ENCODE results near the gene SCYL3. TPM values are rescaled to one million over a fixed set of nuclear protein-coding genes. Genes with fewer than 3 reads are reported as not detected.

Gene SCYL3
- 10 to 100 TPM in 1 of 4 donors, 1 to 10 TPM in 3; 4.4 to 15.3 (median 5.7) TPM for polyA plus RNA-seq
- long read RNA-seq, donor 1: 0 reads
- long read RNA-seq, donor 2: 0 reads
- long read RNA-seq, donor 3: 0 reads
- long read RNA-seq, donor 4: 0 reads
- long read RNA-seq, donor 5, full-length matches to known transcripts: 1 of 1 reads
- long read RNA-seq, donor 5, partial matches to known transcripts: 0 of 1 reads
- long read RNA-seq, donor 5, other reads (novel, unspliced or antisense): 0 of 1 reads
- long read RNA-seq, donor 6, full-length matches to known transcripts: 1 of 6 reads
- long read RNA-seq, donor 6, partial matches to known transcripts: 5 of 6 reads
- long read RNA-seq, donor 6, other reads (novel, unspliced or antisense): 0 of 6 reads
- long read RNA-seq, donor 7: 0 reads
- long read RNA-seq, donor 8: 0 reads
- long read RNA-seq, donor 9: 0 reads
- long read RNA-seq, donor 10, full-length matches to known transcripts: 2 of 2 reads
- long read RNA-seq, donor 10, partial matches to known transcripts: 0 of 2 reads
- long read RNA-seq, donor 10, other reads (novel, unspliced or antisense): 0 of 2 reads

GRCh38 chr1:169893645-169894423 is at the start of gene SCYL3:
Gene SCYL3 (minus strand): TSS chr1:169893896. CDS start chr1:169888840, 5,056 bp downstream.
- no peaks in the 10 kb centered on the region for H3K9me3 ChIP-seq (ENCODE audit: control insufficient read depth in 2 of 2, insufficient read depth in 1 of 2, low read depth in 1 of 2, low read length in 1 of 2)
- 0% methylated on average over 41 to 52 of the region's 52 CpGs for WGBS, 3 donors
- peak; percentile 98 to 99 for DNase-seq
- H3K4me3 ChIP-seq (ENCODE audit: low read depth in 1 of 3, low read length in 3 of 3): peak within 1 kb of the TSS; percentile 87 to 98 (median 94)
- peaks cover 0 to 2% (median 0%) of the 10 kb centered on the region in 3 donors for H3K27me3 ChIP-seq (ENCODE audit: control insufficient read depth in 3 of 3, insufficient read depth in 3 of 3, low read length in 3 of 3)
- no peak for FAIRE-seq
- H3K27ac ChIP-seq (ENCODE audit: low read depth in 1 of 3, low read length in 2 of 3): peak within 1 kb of the TSS; percentile 95 to 100 (median 98)
- peaks cover 0 to 2% (median 0%) of the 10 kb centered on the region in 3 donors for H3K36me3 ChIP-seq (ENCODE audit: control insufficient read depth in 3 of 3, insufficient read depth in 2 of 3, low read depth in 1 of 3, low read length in 3 of 3)
- peaks cover 6 to 20% (median 13%) of the 10 kb centered on the region in 3 donors for H3K4me1 ChIP-seq (ENCODE audit: control insufficient read depth in 3 of 3, insufficient read depth in 2 of 3, low read depth in 1 of 3, low read length in 2 of 3)

GRCh38 chr1:169941982-169942830 is 48.5 kb upstream of the SCYL3 start:
- FAIRE-seq: no peak
- WGBS, 3 donors: 74 to 93% (median 87%) methylated on average over 2 of the region's 2 CpGs
- no peaks in the 10 kb centered on the region for H3K9me3 ChIP-seq (ENCODE audit: control insufficient read depth in 2 of 2, insufficient read depth in 1 of 2, low read depth in 1 of 2, low read length in 1 of 2)
- no peak overlapping the region for H3K27ac ChIP-seq (ENCODE audit: low read depth in 1 of 3, low read length in 2 of 3)
- peaks cover 0 to 15% (median 0%) of the 10 kb centered on the region in 3 donors for H3K36me3 ChIP-seq (ENCODE audit: control insufficient read depth in 3 of 3, insufficient read depth in 2 of 3, low read depth in 1 of 3, low read length in 3 of 3)
- DNase-seq: no peak
- no peaks in the 10 kb centered on the region for H3K27me3 ChIP-seq (ENCODE audit: control insufficient read depth in 3 of 3, insufficient read depth in 3 of 3, low read length in 3 of 3)
- peaks cover 0 to 3% (median 0%) of the 10 kb centered on the region in 3 donors for H3K4me1 ChIP-seq (ENCODE audit: control insufficient read depth in 3 of 3, insufficient read depth in 2 of 3, low read depth in 1 of 3, low read length in 2 of 3)
- no peak overlapping the region for H3K4me3 ChIP-seq (ENCODE audit: low read depth in 1 of 3, low read length in 3 of 3)

DNA sequence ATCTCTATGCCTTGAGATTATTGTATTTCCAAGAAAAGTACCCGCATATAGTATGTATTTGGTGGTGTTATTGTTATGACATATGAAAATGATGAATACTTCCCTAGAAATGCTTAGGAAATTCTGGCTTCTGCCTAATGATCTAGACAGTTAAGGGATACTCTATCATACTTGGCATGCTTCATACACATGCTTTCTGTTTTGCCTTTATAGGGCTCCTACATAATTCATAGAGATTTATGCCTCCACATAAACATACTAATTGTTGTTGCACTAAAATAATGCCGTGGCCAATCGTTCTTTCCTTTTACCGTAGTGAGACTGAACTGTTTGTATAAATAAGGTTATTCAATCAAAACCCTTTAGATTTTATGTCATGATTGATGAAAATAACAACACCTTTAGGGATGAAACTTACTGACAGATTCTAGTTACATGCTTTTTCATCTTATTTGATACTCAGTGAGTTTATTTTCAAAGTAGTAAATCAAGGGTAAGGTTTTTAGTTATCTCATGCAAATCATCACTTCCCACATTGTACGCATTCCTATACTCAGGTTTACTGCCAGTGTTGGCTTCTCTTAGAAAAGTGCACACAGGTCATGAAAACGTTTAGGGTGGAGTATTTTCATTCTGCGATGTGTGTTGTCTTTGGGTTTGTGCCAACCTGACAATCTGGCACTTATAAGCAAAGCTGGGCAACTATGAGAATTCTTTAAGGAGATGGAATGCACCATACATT is 40.5 kb upstream of the SCYL3 start:
- no peak overlapping the region for H3K4me3 ChIP-seq (ENCODE audit: low read depth in 1 of 3, low read length in 3 of 3)
- H3K36me3 ChIP-seq (ENCODE audit: control insufficient read depth in 3 of 3, insufficient read depth in 2 of 3, low read depth in 1 of 3, low read length in 3 of 3): no peaks in the 10 kb centered on the region
- H3K27me3 ChIP-seq (ENCODE audit: control insufficient read depth in 3 of 3, insufficient read depth in 3 of 3, low read length in 3 of 3): no peaks in the 10 kb centered on the region
- DNase-seq (peak in 1 of 2 donors; percentile 12), FAIRE-seq (no peak)
- H3K9me3 ChIP-seq (ENCODE audit: control insufficient read depth in 2 of 2, insufficient read depth in 1 of 2, low read depth in 1 of 2, low read length in 1 of 2): no peaks in the 10 kb centered on the region
- WGBS, 3 donors: 50 to 64% (median 57%) methylated on average over 7 of the region's 7 CpGs
- no peak overlapping the region for H3K27ac ChIP-seq (ENCODE audit: low read depth in 1 of 3, low read length in 2 of 3)
- H3K4me1 ChIP-seq (ENCODE audit: control insufficient read depth in 3 of 3, insufficient read depth in 2 of 3, low read depth in 1 of 3, low read length in 2 of 3): no peaks in the 10 kb centered on the region

DNA sequence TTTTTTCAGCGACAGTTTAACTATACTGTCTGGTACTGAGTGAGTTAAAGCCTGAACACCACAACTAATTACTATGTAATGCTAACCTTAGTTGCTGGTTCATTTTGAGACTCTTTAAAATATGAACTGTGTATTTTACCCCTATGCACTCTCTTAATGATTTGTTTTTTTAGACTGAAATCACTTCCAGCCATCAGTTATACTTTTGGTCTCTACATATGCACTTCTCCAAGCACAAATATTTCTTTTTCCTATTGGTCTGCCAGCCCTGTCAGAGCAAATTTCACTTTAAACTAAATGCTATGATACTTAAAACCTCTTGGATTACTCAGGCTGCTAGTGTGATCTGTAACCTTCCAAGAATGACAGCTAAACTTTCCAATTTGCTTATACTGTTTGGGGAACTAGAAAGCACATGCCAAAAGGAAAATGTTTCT is 38.1 kb upstream of the SCYL3 start:
- no peak for DNase-seq
- Histone ChIP-seq H3K27ac (ENCODE audit: low read depth in 1 of 3, low read length in 2 of 3) (no peak overlapping the region), H3K9me3 (ENCODE audit: control insufficient read depth in 2 of 2, insufficient read depth in 1 of 2, low read depth in 1 of 2, low read length in 1 of 2) (no peaks in the 10 kb centered on the region), H3K4me3 (ENCODE audit: low read depth in 1 of 3, low read length in 3 of 3) (no peak overlapping the region), H3K27me3 (ENCODE audit: control insufficient read depth in 3 of 3, insufficient read depth in 3 of 3, low read length in 3 of 3) (no peaks in the 10 kb centered on the region), H3K4me1 (ENCODE audit: control insufficient read depth in 3 of 3, insufficient read depth in 2 of 3, low read depth in 1 of 3, low read length in 2 of 3) (no peaks in the 10 kb centered on the region), H3K36me3 (ENCODE audit: control insufficient read depth in 3 of 3, insufficient read depth in 2 of 3, low read depth in 1 of 3, low read length in 3 of 3) (no peaks in the 10 kb centered on the region)
- WGBS, 3 donors: 81 to 92% (median 91%) methylated on average over 1 of the region's 1 CpG
- FAIRE-seq: no peak

- Histone ChIP-seq H3K27me3 (ENCODE audit: control insufficient read depth in 3 of 3, insufficient read depth in 3 of 3, low read length in 3 of 3) (no peaks in the 10 kb centered on the region), H3K4me1 (ENCODE audit: control insufficient read depth in 3 of 3, insufficient read depth in 2 of 3, low read depth in 1 of 3, low read length in 2 of 3) (no peaks in the 10 kb centered on the region), H3K36me3 (ENCODE audit: control insufficient read depth in 3 of 3, insufficient read depth in 2 of 3, low read depth in 1 of 3, low read length in 3 of 3) (no peaks in the 10 kb centered on the region), H3K9me3 (ENCODE audit: control insufficient read depth in 2 of 2, insufficient read depth in 1 of 2, low read depth in 1 of 2, low read length in 1 of 2) (no peaks in the 10 kb centered on the region), H3K27ac (ENCODE audit: low read depth in 1 of 3, low read length in 2 of 3) (no peak overlapping the region), H3K4me3 (ENCODE audit: low read depth in 1 of 3, low read length in 3 of 3) (no peak overlapping the region)
- FAIRE-seq (no peak), DNase-seq (no peak)
- 23 to 29% (median 25%) methylated on average over 1 of the region's 1 CpG for WGBS, 3 donors
Observed at GRCh38 chr1:169929210-169929526, 35.5 kb upstream of the SCYL3 start.

DNA sequence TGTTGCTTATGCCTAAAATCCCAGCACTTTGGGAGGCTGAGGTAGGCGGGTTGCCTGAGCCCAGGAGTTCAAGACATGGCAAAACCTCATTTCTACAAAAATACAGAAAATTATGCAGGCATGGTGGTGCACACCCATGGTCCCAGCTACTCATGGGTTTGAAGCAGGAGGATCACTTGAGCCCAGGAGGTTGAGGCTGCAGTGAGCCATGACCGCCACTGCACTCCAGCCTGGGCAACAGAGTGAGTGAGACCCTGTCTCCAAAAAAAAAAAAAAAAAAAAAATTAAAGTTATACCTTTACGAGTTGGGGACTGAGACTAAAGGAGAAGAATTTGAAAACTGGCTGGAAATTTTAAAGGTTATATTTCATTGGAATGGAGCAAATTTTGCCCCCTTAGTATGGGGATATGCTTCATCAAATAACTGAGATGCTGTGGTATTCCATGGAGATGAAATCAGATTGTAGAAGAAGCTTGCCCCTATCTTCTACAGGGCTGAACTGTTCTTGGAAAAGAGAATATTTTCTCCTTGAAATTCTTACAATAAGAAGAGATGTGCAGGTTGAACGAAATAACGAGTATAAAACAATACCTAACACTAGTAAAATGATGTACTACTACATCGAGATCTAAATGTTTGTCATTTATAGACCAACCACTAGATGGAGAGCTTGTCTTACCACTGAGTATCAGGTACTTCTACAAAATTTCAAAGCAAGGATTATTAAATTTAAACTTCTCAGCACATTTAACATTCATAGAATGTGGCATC is 34.9 kb upstream of the SCYL3 start:
- Histone ChIP-seq H3K27me3 (ENCODE audit: control insufficient read depth in 3 of 3, insufficient read depth in 3 of 3, low read length in 3 of 3) (no peaks in the 10 kb centered on the region), H3K36me3 (ENCODE audit: control insufficient read depth in 3 of 3, insufficient read depth in 2 of 3, low read depth in 1 of 3, low read length in 3 of 3) (no peaks in the 10 kb centered on the region), H3K4me3 (ENCODE audit: low read depth in 1 of 3, low read length in 3 of 3) (no peak overlapping the region), H3K9me3 (ENCODE audit: control insufficient read depth in 2 of 2, insufficient read depth in 1 of 2, low read depth in 1 of 2, low read length in 1 of 2) (no peaks in the 10 kb centered on the region), H3K27ac (ENCODE audit: low read depth in 1 of 3, low read length in 2 of 3) (no peak overlapping the region), H3K4me1 (ENCODE audit: control insufficient read depth in 3 of 3, insufficient read depth in 2 of 3, low read depth in 1 of 3, low read length in 2 of 3) (no peaks in the 10 kb centered on the region)
- FAIRE-seq (peak; percentile 90), DNase-seq (peak; percentile 51 to 53)
- WGBS, 3 donors: 44 to 48% (median 44%) methylated on average over 6 of the region's 6 CpGs
